PC-3 (cell line): Measurements from ENCODE around the gene RNU2-63P.

Experiments
- EZH2 ChIP-seq: fragments of 300-600 bp; sonication (generic); IDR thresholded peaks from one replicate; pipeline ENCODE4 v1.6.1; 2017; ENCODE audit warnings: antibody characterized with exemption, mild to moderate bottlenecking, low read length; ENCODE audit not compliant: unreplicated experiment
- TF ChIP-seq, protein P1 (sequence below): fragments of 300-600 bp; sonication (generic); conservative IDR thresholded peaks from 2 replicates; pipeline ENCODE4 v1.5.1; 2017; ENCODE audit warnings: antibody characterized with exemption, low read depth, mild to moderate bottlenecking, low read length

DNA sequence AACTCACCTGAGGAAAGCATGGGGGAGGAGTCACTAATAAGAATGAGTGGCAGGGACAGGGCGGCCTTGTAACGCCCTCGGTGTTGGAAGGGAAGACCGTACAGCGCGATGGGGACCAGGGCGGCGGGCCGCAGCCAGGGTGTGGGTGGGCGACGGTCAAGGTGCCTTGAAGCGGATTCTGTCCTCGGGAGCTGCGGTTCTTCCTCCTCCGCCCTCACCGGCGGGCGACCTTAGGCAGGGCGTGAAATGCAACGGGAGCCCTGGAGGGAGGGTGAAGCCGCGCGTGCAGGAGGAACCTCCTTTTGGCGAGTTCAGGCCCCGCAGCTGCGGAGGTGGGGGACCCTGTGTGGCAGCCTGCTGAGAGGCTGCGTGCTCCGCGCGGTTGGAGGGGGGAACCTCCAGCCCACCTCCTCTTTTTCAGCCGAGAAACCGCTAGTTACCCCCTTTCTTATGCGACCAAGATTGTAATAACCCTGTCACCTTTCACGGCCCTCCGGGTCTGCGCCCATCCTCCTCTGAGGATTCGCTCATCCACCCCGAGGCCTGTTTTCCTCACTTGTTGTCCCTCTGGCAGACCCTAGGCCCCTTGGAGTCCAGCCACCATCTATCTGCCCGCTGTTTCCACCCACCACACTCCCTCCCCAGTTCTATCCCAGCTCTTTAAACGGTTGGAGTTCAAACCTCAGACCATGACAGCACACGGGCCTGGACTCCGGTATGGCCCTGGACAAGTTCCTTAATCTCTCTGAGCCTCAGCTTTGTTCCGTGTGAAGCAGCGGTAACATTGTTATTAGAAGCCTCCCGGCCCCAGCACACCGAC lies 823 bp upstream of the RNU2-63P start:
- TF ChIP-seq, protein P1, sequence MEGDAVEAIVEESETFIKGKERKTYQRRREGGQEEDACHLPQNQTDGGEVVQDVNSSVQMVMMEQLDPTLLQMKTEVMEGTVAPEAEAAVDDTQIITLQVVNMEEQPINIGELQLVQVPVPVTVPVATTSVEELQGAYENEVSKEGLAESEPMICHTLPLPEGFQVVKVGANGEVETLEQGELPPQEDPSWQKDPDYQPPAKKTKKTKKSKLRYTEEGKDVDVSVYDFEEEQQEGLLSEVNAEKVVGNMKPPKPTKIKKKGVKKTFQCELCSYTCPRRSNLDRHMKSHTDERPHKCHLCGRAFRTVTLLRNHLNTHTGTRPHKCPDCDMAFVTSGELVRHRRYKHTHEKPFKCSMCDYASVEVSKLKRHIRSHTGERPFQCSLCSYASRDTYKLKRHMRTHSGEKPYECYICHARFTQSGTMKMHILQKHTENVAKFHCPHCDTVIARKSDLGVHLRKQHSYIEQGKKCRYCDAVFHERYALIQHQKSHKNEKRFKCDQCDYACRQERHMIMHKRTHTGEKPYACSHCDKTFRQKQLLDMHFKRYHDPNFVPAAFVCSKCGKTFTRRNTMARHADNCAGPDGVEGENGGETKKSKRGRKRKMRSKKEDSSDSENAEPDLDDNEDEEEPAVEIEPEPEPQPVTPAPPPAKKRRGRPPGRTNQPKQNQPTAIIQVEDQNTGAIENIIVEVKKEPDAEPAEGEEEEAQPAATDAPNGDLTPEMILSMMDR = no peak
- TF ChIP-seq EZH2 = no peak
